Measurements from ENCODE around the gene CASP10. TPM values are rescaled to one million over a fixed set of nuclear protein-coding genes. Genes with fewer than 3 reads are reported as not detected.

Gene CASP10
- total and polyA plus RNA-seq, 9 of the 15 experiments (the other 6 are each of a cell fraction or from before 2014, with no cell fraction given) = 7.1 to 20.4 (median 10.8) TPM

DNA sequence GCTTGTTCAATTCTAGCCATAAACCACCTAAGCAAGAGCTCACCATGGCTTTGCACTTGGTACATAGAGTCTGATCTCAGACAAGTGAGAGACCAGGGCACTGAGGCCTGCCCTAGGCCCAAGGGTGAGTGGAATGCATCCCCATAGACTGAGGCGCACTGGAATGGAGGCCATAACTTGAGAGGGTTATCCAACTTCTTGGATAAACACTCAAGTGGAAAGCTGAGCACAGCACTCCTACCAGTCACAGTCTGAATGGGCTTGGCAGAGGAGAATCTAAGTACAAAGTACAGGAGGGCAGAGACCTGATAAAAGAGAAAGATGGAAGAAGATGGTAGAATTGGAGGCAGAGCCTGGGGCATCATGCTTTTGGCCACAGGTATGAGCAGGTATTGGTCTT, 30.4 kb upstream of the CASP10 start (continued):
- no peak for TF ChIP-seq MEIS2 (IDR thresholded peaks at IDR 0.05; ENCODE audit: partially characterized antibody)

DNA sequence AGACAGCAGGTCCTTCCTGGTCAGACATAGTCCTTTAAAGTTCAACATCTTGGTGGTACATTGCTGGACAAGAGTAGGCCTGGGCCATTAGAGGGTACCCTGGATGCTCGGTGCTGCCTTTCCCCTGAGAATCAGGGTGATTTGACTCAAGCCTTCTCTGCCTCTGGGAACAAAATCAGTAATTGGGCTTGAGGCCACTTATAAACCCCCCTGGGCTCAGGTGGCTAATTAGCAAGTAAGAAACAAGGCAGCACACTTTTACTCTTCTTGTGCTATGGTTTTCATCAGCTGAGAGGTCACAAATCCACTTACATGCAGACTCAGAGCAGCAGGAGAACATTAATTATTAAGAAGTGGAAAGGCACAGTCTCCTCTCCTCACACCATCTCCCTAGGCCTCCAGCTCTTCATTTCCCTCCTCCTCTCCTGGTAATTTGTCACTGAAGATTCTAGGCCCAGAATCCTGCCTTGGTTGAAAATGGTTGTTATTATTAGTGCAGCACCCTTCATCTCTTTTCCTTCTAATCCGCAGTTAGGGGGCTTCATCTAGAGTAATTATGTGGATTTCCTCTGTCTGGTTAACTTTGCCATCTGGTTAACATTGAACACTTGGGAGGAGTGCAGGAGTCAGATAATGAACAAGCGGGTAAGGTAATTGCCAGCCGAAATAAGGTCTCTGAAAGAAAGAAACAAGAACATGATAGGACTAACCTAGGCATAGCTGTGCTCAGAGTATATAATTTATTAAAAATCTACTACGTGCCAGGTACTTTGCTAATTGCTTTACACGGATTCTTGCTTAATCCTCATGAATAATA, 29.7 kb upstream of the CASP10 start:
- in situ Hi-C loops (cut with MboI) (no loop called here), intact Hi-C loops (cut with micrococcal nuclease) (no loop called here)
- Histone ChIP-seq H3K27me3 (ENCODE audit: control insufficient read depth in 2 of 2, insufficient read depth in 2 of 2, low read length in 2 of 2) (no peaks in the 10 kb centered on the region), H3K4me3 (no peak overlapping the region), H3K27ac (ENCODE audit: extremely low read depth, low read depth, low read length) (no peak overlapping the region), H3K9ac (ENCODE audit: insufficient read depth in 1 of 2, low read depth in 2 of 2, low read length in 2 of 2) (no peak overlapping the region), H4K20me1 (replicated peaks; ENCODE audit: control insufficient read depth, insufficient read depth, low read length) (no peaks in the 10 kb centered on the region), H2AFZ (ENCODE audit: low read depth, low read length) (no peak overlapping the region), H3K79me2 (ENCODE audit: control insufficient read depth, insufficient read depth, low read length) (peaks cover 4% of the 10 kb centered on the region; the same call in 2 of the 3 replicates), H3K36me3 (ENCODE audit: control insufficient read depth, insufficient read depth, low read length) (peaks cover 76% of the 10 kb centered on the region), H3K4me1 (replicated peaks in 1 of 2; ENCODE audit: control insufficient read depth in 2 of 2, insufficient read depth in 2 of 2, low read length in 2 of 2) (peaks cover 9 to 30% of the 10 kb centered on the region in 2 experiments), H3K9me1 (ENCODE audit: control insufficient read depth, insufficient read depth, low read length) (no peaks in the 10 kb centered on the region), H3K4me2 (ENCODE audit: insufficient read depth, low read length) (no peak overlapping the region), H3K9me3 (replicated peaks; ENCODE audit: control insufficient read depth, insufficient read depth, low read depth, low read length) (no peaks in the 10 kb centered on the region)
- ChIA-PET CTCF (ENCODE audit: low intra/inter-chr PET ratio) (no interaction called here), POLR2A (interaction anchor here (0.7 kb wide), 1 partner anchor 27 kb away, joined by 3 read pairs; no protein-coding TSS in a partner anchor)
- 85% methylated on average over 6 of the region's 6 CpGs for WGBS (ENCODE audit: insufficient coverage, low coverage, missing lambda C conversion rate)
- DNase-seq (ENCODE audit: extremely low read depth in 1 of 4, low spot score in 3 of 4) (no peak), FAIRE-seq (no peak), ATAC-seq (no peak)
- BruUV-seq (replicated peaks) = no TSS peak
- TF ChIP-seq, protein P1, sequence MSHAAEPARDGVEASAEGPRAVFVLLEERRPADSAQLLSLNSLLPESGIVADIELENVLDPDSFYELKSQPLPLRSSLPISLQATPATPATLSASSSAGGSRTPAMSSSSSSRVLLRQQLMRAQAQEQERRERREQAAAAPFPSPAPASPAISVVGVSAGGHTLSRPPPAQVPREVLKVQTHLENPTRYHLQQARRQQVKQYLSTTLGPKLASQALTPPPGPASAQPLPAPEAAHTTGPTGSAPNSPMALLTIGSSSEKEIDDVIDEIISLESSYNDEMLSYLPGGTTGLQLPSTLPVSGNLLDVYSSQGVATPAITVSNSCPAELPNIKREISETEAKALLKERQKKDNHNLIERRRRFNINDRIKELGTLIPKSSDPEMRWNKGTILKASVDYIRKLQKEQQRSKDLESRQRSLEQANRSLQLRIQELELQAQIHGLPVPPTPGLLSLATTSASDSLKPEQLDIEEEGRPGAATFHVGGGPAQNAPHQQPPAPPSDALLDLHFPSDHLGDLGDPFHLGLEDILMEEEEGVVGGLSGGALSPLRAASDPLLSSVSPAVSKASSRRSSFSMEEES (CRISPR knock-in tag; IDR thresholded peaks at IDR 0.05) = no peak
- no peak for TF ChIP-seq HMGN3 (IDR thresholded peaks at IDR 0.05; ENCODE audit: borderline replicate concordance, extremely low read depth, insufficient read length, low read depth, low read length)
- no peak for TF ChIP-seq SMARCE1 (IDR thresholded peaks at IDR 0.05)
- TF ChIP-seq ZC3H8 (IDR thresholded peaks at IDR 0.05) = no peak
- TF ChIP-seq, protein P2, sequence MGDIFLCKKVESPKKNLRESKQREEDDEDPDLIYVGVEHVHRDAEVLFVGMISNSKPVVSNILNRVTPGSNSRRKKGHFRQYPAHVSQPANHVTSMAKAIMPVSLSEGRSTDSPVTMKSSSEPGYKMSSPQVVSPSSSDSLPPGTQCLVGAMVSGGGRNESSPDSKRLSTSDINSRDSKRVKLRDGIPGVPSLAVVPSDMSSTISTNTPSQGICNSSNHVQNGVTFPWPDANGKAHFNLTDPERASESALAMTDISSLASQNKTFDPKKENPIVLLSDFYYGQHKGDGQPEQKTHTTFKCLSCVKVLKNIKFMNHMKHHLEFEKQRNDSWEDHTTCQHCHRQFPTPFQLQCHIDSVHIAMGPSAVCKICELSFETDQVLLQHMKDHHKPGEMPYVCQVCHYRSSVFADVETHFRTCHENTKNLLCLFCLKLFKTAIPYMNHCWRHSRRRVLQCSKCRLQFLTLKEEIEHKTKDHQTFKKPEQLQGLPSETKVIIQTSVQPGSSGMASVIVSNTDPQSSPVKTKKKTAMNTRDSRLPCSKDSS (IDR thresholded peaks at IDR 0.05; ENCODE audit: low read depth, partially characterized antibody) = no peak
- no peak for TF ChIP-seq ZNF668 (CRISPR knock-in tag; IDR thresholded peaks at IDR 0.05)
- TF ChIP-seq, protein P3, sequence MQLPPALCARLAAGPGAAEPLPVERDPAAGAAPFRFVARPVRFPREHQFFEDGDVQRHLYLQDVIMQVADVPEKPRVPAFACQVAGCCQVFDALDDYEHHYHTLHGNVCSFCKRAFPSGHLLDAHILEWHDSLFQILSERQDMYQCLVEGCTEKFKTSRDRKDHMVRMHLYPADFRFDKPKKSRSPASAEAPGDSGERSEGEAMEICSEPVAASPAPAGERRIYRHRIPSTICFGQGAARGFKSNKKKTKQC (CRISPR knock-in tag; IDR thresholded peaks at IDR 0.05) = no peak
- TF ChIP-seq L3MBTL2 (IDR thresholded peaks at IDR 0.05) = no peak
- no peak for TF ChIP-seq ZNF780A (CRISPR knock-in tag; IDR thresholded peaks at IDR 0.05)
- TF ChIP-seq, protein P4, sequence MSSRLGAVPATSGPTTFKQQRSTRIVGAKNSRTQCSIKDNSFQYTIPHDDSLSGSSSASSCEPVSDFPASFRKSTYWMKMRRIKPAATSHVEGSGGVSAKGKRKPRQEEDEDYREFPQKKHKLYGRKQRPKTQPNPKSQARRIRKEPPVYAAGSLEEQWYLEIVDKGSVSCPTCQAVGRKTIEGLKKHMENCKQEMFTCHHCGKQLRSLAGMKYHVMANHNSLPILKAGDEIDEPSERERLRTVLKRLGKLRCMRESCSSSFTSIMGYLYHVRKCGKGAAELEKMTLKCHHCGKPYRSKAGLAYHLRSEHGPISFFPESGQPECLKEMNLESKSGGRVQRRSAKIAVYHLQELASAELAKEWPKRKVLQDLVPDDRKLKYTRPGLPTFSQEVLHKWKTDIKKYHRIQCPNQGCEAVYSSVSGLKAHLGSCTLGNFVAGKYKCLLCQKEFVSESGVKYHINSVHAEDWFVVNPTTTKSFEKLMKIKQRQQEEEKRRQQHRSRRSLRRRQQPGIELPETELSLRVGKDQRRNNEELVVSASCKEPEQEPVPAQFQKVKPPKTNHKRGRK (tag; IDR thresholded peaks at IDR 0.05) = no peak

Measured in K562 (cell line).